HEK293 (cell line): ENCODE data around the gene ZNF117.

ENCODE experiments used
- CTCF ChIA-PET: fragments of 350-600 bp; formaldehyde crosslinking; extraction: SDS; loops from one replicate; lab custom pipeline; 2021; ENCODE audit warnings: antibody characterized with exemption; lab: Yijun Ruan, JAX
- POLR2A ChIA-PET: fragments of 300-600 bp; formaldehyde crosslinking; extraction: SDS; loops from one replicate; lab custom pipeline; 2020; ENCODE audit warnings: antibody characterized with exemption, inconsistent platforms; lab: Yijun Ruan, JAX
- H3K27ac ChIP-seq: fragments of 200-500 bp; sonication (Bioruptor generic); 2 replicates; pipeline ENCODE4 v1.5.1; 2014; ENCODE audit warnings: low read depth, low read length, control low read depth, inconsistent platforms; ENCODE audit errors: extremely low read depth
- H3K36me3 ChIP-seq, 2 experiments: fragments of 200-500 bp in 1 of 2; sonication (Bioruptor generic) in 1 of 2; 1 replicate in 1 of 2; 2 replicates in 1 of 2; pipeline ENCODE4 v1.5.1; 2014 to 2017; ENCODE audit warnings: inconsistent platforms in 2 of 2, low read length in 2 of 2; ENCODE audit not compliant: control insufficient read depth in 2 of 2, insufficient read depth in 1 of 2
- H3K4me1 ChIP-seq: fragments of 200-500 bp; sonication (Bioruptor generic); 2 replicates; pipeline ENCODE4 v1.5.1; 2014; ENCODE audit warnings: mild to moderate bottlenecking, low read length, inconsistent platforms; ENCODE audit not compliant: control insufficient read depth, insufficient read depth
- H3K4me3 ChIP-seq: 2 replicates; pipeline ENCODE4 v1.5.1; 2011; ENCODE audit warnings: low read depth, mild to moderate bottlenecking, control low read depth, low read length, moderate library complexity
- H3K9me3 ChIP-seq: fragments of 200-500 bp; sonication (Bioruptor generic); 2 replicates; pipeline ENCODE4 v1.5.1; 2014; ENCODE audit warnings: low read depth, low read length, inconsistent platforms; ENCODE audit not compliant: control insufficient read depth, insufficient read depth
- KLF1 ChIP-seq: fragments of 450-650 bp; formaldehyde crosslinking; IDR thresholded peaks from 2 replicates; pipeline ENCODE4 v1.5.1; 2016; ENCODE audit warnings: missing biosample characterization, missing genetic modification characterization
- OSR2 ChIP-seq: fragments of 450-650 bp; formaldehyde crosslinking; IDR thresholded peaks from 2 replicates; pipeline ENCODE4 v1.5.1; 2016; ENCODE audit warnings: missing biosample characterization, missing genetic modification characterization
- SETDB1 ChIP-seq: IDR thresholded peaks from one replicate; pipeline ENCODE4 v1.6.1; 2017; ENCODE audit warnings: mild to moderate bottlenecking, low read length, moderate library complexity, mixed read lengths; ENCODE audit not compliant: insufficient read length
- TCF7L2 ChIP-seq: IDR thresholded peaks from 2 replicates; pipeline ENCODE4 v1.6.1; 2011; ENCODE audit warnings: low read depth, mild to moderate bottlenecking, inconsistent platforms, low read length, moderate library complexity, borderline replicate concordance
- ZEB2 ChIP-seq: fragments of 450-650 bp; formaldehyde crosslinking; IDR thresholded peaks from 2 replicates; pipeline ENCODE4 v1.5.1; 2016; ENCODE audit warnings: missing biosample characterization, missing genetic modification characterization
- ZIC2 ChIP-seq: fragments of 450-650 bp; formaldehyde crosslinking; IDR thresholded peaks from 2 replicates; pipeline ENCODE4 v1.5.1; 2016; ENCODE audit warnings: missing biosample characterization, missing genetic modification characterization
- ZNF10 ChIP-seq: fragments of 450-650 bp; formaldehyde crosslinking; IDR thresholded peaks from 2 replicates; pipeline ENCODE4 v1.5.1; 2017; ENCODE audit warnings: missing biosample characterization, missing genetic modification characterization
- ZNF138 ChIP-seq: fragments of 450-650 bp; formaldehyde crosslinking; IDR thresholded peaks from 2 replicates; pipeline ENCODE4 v1.5.1; 2016; ENCODE audit warnings: missing biosample characterization, missing genetic modification characterization, borderline replicate concordance
- ZNF169 ChIP-seq: fragments of 450-650 bp; formaldehyde crosslinking; IDR thresholded peaks from 2 replicates; pipeline ENCODE4 v1.5.1; 2016; ENCODE audit warnings: missing biosample characterization, missing genetic modification characterization
- ZNF19 ChIP-seq: fragments of 450-650 bp; formaldehyde crosslinking; IDR thresholded peaks from 2 replicates; pipeline ENCODE4; 2016; ENCODE audit warnings: missing biosample characterization, missing genetic modification characterization, low read depth
- ZNF274 ChIP-seq, 2 experiments: fragments of 200-500 bp in 1 of 2; fragments of 450-650 bp in 1 of 2; sonication (Bioruptor generic) in 1 of 2; formaldehyde crosslinking in 1 of 2; IDR thresholded peaks; 2 replicates each; pipeline versions ENCODE4 v1.5.1 to v1.6.1; 2014 to 2016; ENCODE audit warnings: borderline replicate concordance in 1 of 2, inconsistent platforms in 1 of 2, low read length in 1 of 2, missing biosample characterization in 1 of 2, missing genetic modification characterization in 1 of 2
- ZNF394 ChIP-seq: fragments of 450-650 bp; formaldehyde crosslinking; IDR thresholded peaks from 2 replicates; pipeline ENCODE4 v1.5.1; 2016; ENCODE audit warnings: missing biosample characterization, missing genetic modification characterization, mild to moderate bottlenecking, moderate library complexity, borderline replicate concordance
- ZNF473 ChIP-seq: fragments of 450-650 bp; formaldehyde crosslinking; IDR thresholded peaks from 2 replicates; pipeline ENCODE4 v1.5.1; 2017; ENCODE audit warnings: missing biosample characterization, missing genetic modification characterization
- ZNF558 ChIP-seq: fragments of 450-650 bp; formaldehyde crosslinking; IDR thresholded peaks from 2 replicates; pipeline ENCODE4 v1.5.1; 2016; ENCODE audit warnings: missing biosample characterization, missing genetic modification characterization
- ZNF707 ChIP-seq: fragments of 450-650 bp; formaldehyde crosslinking; IDR thresholded peaks from 2 replicates; pipeline ENCODE4 v1.5.1; 2016; ENCODE audit warnings: missing biosample characterization, missing genetic modification characterization
- ZNF76 ChIP-seq: fragments of 450-650 bp; formaldehyde crosslinking; IDR thresholded peaks from 2 replicates; pipeline ENCODE4; 2016; ENCODE audit warnings: low read depth, missing biosample characterization, missing genetic modification characterization, borderline replicate concordance
- ZSCAN30 ChIP-seq: fragments of 450-650 bp; IDR thresholded peaks from 2 replicates; pipeline ENCODE4 v1.5.1; 2018; ENCODE audit warnings: missing biosample characterization, mild to moderate bottlenecking, missing genetic modification characterization, moderate library complexity
- TF ChIP-seq, protein P1 (sequence below): fragments of 450-650 bp; formaldehyde crosslinking; IDR thresholded peaks from 2 replicates; pipeline ENCODE4 v1.5.1; 2016; ENCODE audit warnings: missing biosample characterization, missing genetic modification characterization, borderline replicate concordance
- TF ChIP-seq, protein P2 (sequence below): fragments of 450-650 bp; formaldehyde crosslinking; IDR thresholded peaks from 2 replicates; pipeline ENCODE4 v1.5.1; 2017; ENCODE audit warnings: missing biosample characterization, missing genetic modification characterization
- TF ChIP-seq, protein P3 (sequence below): fragments of 450-650 bp; formaldehyde crosslinking; IDR thresholded peaks from 2 replicates; pipeline ENCODE4 v1.5.1; 2016; ENCODE audit warnings: missing biosample characterization, missing genetic modification characterization
- TF ChIP-seq, protein P4 (sequence below): fragments of 450-650 bp; formaldehyde crosslinking; IDR thresholded peaks from 2 replicates; pipeline ENCODE4 v1.5.1; 2016; ENCODE audit warnings: missing biosample characterization, missing genetic modification characterization

ZNF117 gene

DNA sequence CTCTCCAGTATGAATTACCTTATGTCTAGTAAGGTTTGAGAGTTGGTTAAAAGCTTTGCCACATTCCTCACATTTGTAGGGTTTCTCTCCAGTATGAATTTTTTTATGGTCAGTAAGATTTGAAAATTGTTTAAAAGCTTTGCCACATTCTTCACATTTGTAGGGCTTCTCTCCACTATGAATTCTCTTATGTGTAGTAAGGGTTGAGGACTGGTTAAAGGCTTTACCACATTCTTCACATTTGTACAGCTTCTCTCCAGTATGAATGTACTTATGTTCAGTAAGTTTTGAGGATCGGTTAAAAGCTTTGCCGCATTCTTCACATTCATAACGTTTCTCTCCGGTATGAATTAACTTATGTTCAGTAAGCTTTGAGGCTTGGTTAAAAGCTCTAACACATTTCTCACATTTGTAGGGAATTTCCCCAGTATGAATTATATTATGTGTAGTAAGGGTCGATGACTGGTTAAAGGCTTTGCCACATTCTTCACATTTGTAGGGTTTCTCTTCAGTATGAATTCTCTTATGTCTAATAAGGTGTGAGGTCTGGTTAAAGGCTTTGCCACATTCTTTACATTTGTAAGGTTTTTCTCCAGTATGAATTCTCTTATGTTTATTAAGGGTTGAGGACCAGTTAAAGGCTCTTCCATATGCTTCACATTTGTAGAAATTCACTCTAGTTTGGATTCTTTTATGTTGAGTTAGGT lies 12.2 kb downstream of the ZNF117 start:
- POLR2A ChIA-PET: no interaction called here
- H3K27ac ChIP-seq: no peak overlapping the region
- CTCF ChIA-PET: interaction anchor here (0.6 kb wide), 1 partner anchor 9 kb away, joined by 3 read pairs; no protein-coding TSS in a partner anchor
- H3K4me1 ChIP-seq: no peaks in the 10 kb centered on the region
- H3K36me3 ChIP-seq: peaks cover 0 to 26% of the 10 kb centered on the region in 2 experiments; a peak in 1 of 3 replicates
- H3K9me3 ChIP-seq: no peaks in the 10 kb centered on the region
- TF ChIP-seq, protein P1, sequence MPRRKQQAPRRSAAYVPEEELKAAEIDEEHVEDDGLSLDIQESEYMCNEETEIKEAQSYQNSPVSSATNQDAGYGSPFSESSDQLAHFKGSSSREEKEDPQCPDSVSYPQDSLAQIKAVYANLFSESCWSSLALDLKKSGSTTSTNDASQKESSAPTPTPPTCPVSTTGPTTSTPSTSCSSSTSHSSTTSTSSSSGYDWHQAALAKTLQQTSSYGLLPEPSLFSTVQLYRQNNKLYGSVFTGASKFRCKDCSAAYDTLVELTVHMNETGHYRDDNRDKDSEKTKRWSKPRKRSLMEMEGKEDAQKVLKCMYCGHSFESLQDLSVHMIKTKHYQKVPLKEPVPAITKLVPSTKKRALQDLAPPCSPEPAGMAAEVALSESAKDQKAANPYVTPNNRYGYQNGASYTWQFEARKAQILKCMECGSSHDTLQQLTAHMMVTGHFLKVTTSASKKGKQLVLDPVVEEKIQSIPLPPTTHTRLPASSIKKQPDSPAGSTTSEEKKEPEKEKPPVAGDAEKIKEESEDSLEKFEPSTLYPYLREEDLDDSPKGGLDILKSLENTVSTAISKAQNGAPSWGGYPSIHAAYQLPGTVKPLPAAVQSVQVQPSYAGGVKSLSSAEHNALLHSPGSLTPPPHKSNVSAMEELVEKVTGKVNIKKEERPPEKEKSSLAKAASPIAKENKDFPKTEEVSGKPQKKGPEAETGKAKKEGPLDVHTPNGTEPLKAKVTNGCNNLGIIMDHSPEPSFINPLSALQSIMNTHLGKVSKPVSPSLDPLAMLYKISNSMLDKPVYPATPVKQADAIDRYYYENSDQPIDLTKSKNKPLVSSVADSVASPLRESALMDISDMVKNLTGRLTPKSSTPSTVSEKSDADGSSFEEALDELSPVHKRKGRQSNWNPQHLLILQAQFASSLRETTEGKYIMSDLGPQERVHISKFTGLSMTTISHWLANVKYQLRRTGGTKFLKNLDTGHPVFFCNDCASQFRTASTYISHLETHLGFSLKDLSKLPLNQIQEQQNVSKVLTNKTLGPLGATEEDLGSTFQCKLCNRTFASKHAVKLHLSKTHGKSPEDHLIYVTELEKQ (tag by site-specific recombination): no peak
- TF ChIP-seq ZNF274 (IDR thresholded peaks at IDR 0.05; ENCODE audit: low read length): peak; percentile 54; the same call in 1 of the 2 replicates
- no peak for TF ChIP-seq ZNF274 (tag by site-specific recombination; IDR thresholded peaks at IDR 0.05; ENCODE audit: borderline replicate concordance)
- peak; percentile 67 for TF ChIP-seq SETDB1
- TF ChIP-seq, all 188 proteins: peak for 2
- H3K4me3 ChIP-seq: no peak overlapping the region

DNA sequence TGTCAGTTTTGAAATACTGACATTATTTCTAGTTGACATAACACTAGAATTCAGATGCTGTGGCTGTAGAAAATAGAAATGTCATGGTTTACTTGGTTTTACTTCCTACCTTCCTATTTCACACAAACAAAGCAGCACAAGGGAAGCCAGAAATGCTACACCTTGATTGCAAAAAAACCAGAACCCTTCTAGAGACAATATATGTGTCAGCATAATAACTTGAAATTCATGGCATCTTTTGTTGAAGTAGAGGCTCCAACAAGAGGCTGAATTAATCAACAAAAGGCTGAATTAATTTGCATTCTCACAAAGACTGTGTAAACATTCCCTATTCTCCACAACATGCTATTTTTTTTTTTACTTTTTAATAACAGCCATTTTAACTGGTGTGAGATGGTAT lies 25.2 kb downstream of the ZNF117 start:
- H3K4me3 ChIP-seq: no peak overlapping the region
- H3K36me3 ChIP-seq: no peaks in the 10 kb centered on the region
- H3K4me1 ChIP-seq: no peaks in the 10 kb centered on the region
- TF ChIP-seq ZEB2 (tag by site-specific recombination) (no peak), ZSCAN30 (no peak), ZIC2 (tag by site-specific recombination) (no peak), TCF7L2 (no peak), KLF1 (tag by site-specific recombination) (no peak), ZNF10 (tag by site-specific recombination) (no peak), ZNF19 (tag by site-specific recombination) (no peak)
- TF ChIP-seq, protein P2, sequence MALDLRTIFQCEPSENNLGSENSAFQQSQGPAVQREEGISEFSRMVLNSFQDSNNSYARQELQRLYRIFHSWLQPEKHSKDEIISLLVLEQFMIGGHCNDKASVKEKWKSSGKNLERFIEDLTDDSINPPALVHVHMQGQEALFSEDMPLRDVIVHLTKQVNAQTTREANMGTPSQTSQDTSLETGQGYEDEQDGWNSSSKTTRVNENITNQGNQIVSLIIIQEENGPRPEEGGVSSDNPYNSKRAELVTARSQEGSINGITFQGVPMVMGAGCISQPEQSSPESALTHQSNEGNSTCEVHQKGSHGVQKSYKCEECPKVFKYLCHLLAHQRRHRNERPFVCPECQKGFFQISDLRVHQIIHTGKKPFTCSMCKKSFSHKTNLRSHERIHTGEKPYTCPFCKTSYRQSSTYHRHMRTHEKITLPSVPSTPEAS (tag by site-specific recombination): no peak
- H3K27ac ChIP-seq: no peak overlapping the region
- ChIA-PET CTCF (interaction anchor here (0.9 kb wide), 1 partner anchor 23 kb away, joined by 3 read pairs; no protein-coding TSS in a partner anchor), POLR2A (no interaction called here)
- no peaks in the 10 kb centered on the region for H3K9me3 ChIP-seq

DNA sequence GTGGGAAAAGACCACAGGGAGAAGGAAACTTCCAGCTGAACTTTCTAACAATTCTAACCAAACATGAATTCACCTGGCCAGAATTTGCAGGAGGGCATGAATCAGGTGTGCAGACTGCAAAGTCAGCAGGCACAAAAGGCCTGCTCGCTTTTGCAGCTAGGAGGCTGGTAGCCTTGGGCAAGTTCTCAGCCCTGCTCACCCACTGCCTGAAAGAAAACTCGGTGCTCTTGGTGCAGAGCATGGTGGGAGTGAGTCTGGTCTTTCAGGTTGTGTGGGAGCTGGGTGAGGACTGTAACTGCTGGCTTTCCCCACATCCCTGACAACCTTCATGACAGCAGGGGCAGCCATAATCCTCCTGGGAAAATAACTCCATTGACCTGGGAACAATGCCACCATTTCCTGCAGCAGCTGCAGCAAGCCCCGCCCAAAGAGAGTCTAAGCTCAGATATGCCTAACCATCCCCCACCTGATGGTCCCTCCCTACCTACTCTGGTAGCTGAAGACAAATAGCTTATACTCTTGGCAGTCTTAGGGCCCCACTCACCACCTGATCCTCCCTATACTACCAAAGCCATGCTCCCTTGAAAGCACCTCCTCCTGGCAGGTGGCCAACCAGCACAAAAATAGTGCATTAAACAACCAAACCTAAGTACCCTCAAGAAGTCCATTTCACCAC lies 31.6 kb downstream of the ZNF117 start:
- Histone ChIP-seq H3K9me3 (no peaks in the 10 kb centered on the region), H3K27ac (no peak overlapping the region), H3K36me3 (no peaks in the 10 kb centered on the region), H3K4me3 (no peak overlapping the region), H3K4me1 (no peaks in the 10 kb centered on the region)
- ChIA-PET POLR2A (interaction anchor here (1.5 kb wide), 1 partner anchor 47 kb away, joined by 5 read pairs; the partner anchor contains the start of gene ERV3-1), CTCF (no interaction called here)
- TF ChIP-seq, protein P3, sequence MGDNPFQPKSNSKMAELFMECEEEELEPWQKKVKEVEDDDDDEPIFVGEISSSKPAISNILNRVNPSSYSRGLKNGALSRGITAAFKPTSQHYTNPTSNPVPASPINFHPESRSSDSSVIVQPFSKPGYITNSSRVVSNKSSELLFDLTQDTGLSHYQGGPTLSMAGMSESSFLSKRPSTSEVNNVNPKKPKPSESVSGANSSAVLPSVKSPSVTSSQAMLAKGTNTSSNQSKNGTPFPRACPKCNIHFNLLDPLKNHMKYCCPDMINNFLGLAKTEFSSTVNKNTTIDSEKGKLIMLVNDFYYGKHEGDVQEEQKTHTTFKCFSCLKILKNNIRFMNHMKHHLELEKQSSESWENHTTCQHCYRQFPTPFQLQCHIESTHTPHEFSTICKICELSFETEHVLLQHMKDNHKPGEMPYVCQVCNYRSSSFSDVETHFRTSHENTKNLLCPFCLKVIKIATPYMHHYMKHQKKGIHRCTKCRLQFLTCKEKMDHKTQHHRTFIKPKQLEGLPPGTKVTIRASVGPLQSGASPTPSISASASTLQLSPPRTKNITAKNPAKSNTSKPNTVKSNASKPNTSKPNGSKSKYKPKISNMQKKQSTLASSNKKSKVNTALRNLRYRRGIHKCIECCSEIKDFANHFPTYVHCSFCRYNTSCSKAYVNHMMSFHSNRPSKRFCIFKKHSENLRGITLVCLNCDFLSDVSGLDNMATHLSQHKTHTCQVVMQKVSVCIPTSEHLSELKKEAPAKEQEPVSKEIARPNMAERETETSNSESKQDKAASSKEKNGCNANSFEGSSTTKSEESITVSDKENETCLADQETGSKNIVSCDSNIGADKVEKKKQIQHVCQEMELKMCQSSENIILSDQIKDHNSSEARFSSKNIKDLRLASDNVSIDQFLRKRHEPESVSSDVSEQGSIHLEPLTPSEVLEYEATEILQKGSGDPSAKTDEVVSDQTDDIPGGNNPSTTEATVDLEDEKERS: no peak
- TF ChIP-seq ZNF473 (tag by site-specific recombination) (no peak), ZNF558 (tag by site-specific recombination) (no peak), ZNF707 (tag by site-specific recombination) (no peak), ZNF76 (no peak), OSR2 (tag by site-specific recombination) (no peak), ZNF394 (tag by site-specific recombination) (no peak), ZNF169 (no peak), ZNF138 (tag by site-specific recombination) (no peak)
- TF ChIP-seq, protein P4, sequence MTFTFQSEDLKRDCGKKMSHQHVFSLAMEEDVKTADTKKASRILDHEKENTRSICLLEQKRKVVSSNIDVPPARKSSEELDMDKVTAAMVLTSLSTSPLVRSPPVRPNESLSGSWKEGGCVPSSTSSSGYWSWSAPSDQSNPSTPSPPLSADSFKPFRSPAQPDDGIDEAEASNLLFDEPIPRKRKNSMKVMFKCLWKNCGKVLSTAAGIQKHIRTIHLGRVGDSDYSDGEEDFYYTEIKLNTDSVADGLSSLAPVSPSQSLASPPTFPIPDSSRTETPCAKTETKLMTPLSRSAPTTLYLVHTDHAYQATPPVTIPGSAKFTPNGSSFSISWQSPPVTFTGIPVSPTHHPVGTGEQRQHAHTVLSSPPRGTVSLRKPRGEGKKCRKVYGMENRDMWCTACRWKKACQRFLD (tag by site-specific recombination): no peak
